CD4-positive, alpha-beta T cell (primary cell): Measurements from ENCODE around the gene ETS2. TPM values are rescaled to one million over a fixed set of nuclear protein-coding genes. Genes with fewer than 3 reads are reported as not detected.

ENCODE experiments used
- ATAC-seq: fragments of 200-7000 bp; cut with Tn5 transposase; one replicate; pipeline ENCODE4 v1.10.0; 2022; ENCODE audit warnings: mild to moderate bottlenecking; ENCODE audit not compliant: poor library complexity
- CTCF ChIA-PET: fragments of 350-600 bp; sonication (Branson Sonifier 250); formaldehyde crosslinking; loops from one replicate; lab custom pipeline; 2021; ENCODE audit warnings: antibody characterized with exemption, inconsistent platforms; lab: Charles Lee
- POLR2A ChIA-PET: fragments of 350-600 bp; sonication (Branson Sonifier 250); formaldehyde crosslinking; loops from one replicate; lab custom pipeline; 2021; ENCODE audit warnings: antibody characterized with exemption, inconsistent platforms; lab: Charles Lee
- DNase-seq, 14 experiments: peaks; one replicate each; pipeline ENCODE4 v3.0.0-alpha.2; 2013 to 2020; ENCODE audit warnings: mixed read lengths in 2 of 14
- H3K27ac ChIP-seq, 2 donors: one replicate each; pipeline versions ENCODE4 v1.5.1 to v1.7.0; 2013; ENCODE audit warnings: low read length in 2 of 2, low read depth in 1 of 2, mild to moderate bottlenecking in 1 of 2
- H3K27me3 ChIP-seq, 2 experiments: 1 replicate in 1 of 2; 2 replicates in 1 of 2; pipeline versions ENCODE4 v1.6.1 to v1.7.0; 2013; ENCODE audit warnings: low read length in 2 of 2, control low read depth in 1 of 2, mild to moderate bottlenecking in 1 of 2, moderate library complexity in 1 of 2; ENCODE audit not compliant: insufficient read depth in 2 of 2, control insufficient read depth in 1 of 2
- H3K36me3 ChIP-seq: one replicate; pipeline ENCODE4 v1.6.1; 2013; ENCODE audit warnings: low read length, control low read depth; ENCODE audit not compliant: insufficient read depth
- H3K4me1 ChIP-seq: one replicate; pipeline ENCODE4 v1.6.1; 2013; ENCODE audit warnings: low read length, control low read depth; ENCODE audit not compliant: insufficient read depth
- H3K4me3 ChIP-seq: one replicate; pipeline ENCODE4 v1.5.1; 2013; ENCODE audit warnings: mild to moderate bottlenecking, low read length, moderate library complexity
- H3K9me3 ChIP-seq, 2 experiments: 1 replicate in 1 of 2; 2 replicates in 1 of 2; pipeline versions ENCODE4 v1.6.1 to v1.7.0; 2013; ENCODE audit warnings: low read length in 2 of 2, mild to moderate bottlenecking in 2 of 2, control low read depth in 1 of 2, moderate library complexity in 1 of 2; ENCODE audit not compliant: control insufficient read depth in 1 of 2, insufficient read depth in 1 of 2
- H3K27ac Mint-ChIP-seq: one replicate; pipeline ENCODE4 v1.8.0; 2020; ENCODE audit warnings: mixed read lengths
- H3K27me3 Mint-ChIP-seq: one replicate; pipeline ENCODE4 v1.8.0; 2021; ENCODE audit warnings: mixed read lengths
- H3K36me3 Mint-ChIP-seq: one replicate; pipeline ENCODE4 v1.8.0; 2021; ENCODE audit warnings: low read depth, mixed read lengths
- H3K4me1 Mint-ChIP-seq: one replicate; pipeline ENCODE4 v1.8.0; 2021; ENCODE audit warnings: low read depth, mixed read lengths
- H3K4me3 Mint-ChIP-seq: one replicate; pipeline ENCODE4 v1.8.0; 2020; ENCODE audit warnings: mild to moderate bottlenecking, mixed read lengths
- H3K9me3 Mint-ChIP-seq: one replicate; pipeline ENCODE4 v1.8.0; 2020; ENCODE audit warnings: mixed read lengths
- intact Hi-C, 2 experiments: fragments of 100-400 bp; cut with DNase I in 1 of 2; cut with micrococcal nuclease in 1 of 2; formaldehyde crosslinking; loops; one replicate each; pipeline versions ENCODE4 v1.15.1 to v1.9.0; 2023 to 2025; cut with DNase I, micrococcal nuclease
- total RNA-seq, 174 experiments: library from RNA in 2 of 174; stranded (reverse) in 2 of 174; gene quantifications; one replicate each; pipeline ENCODE4 v1.2.3 and lab custom pipeline; 2021 to 2026
- TF ChIP-seq, protein P1 (sequence below): fragments of 200-600 bp; IDR thresholded peaks from one replicate; pipeline ENCODE4 v1.8.0; 2022; ENCODE audit warnings: antibody characterized with exemption, mild to moderate bottlenecking

ETS2 gene
- total RNA-seq, 2 experiments from 2014 or later: 11.4 to 13.9 TPM

- Histone ChIP-seq H3K27me3 (no peaks in the 10 kb centered on the region), H3K9me3 (no peaks in the 10 kb centered on the region), H3K36me3 (no peaks in the 10 kb centered on the region), H3K27ac (no peak overlapping the region), H3K4me3 (no peak overlapping the region), H3K4me1 (peaks cover 13% of the 10 kb centered on the region)
- intact Hi-C loops: loop anchor here in 1 of 2 experiments (5.0 kb wide), 1 partner anchor 101 kb away; no protein-coding TSS in a partner anchor
- Mint-ChIP-seq H3K4me1 (peaks cover 15% of the 10 kb centered on the region), H3K27me3 (no peaks in the 10 kb centered on the region), H3K4me3 (no peak overlapping the region), H3K36me3 (no peaks in the 10 kb centered on the region), H3K9me3 (no peaks in the 10 kb centered on the region), H3K27ac (no peak overlapping the region)
- ATAC-seq (no peak), DNase-seq (peak in 2 of 14 experiments; percentile 8 to 34)
- ChIA-PET POLR2A (no interaction called here), CTCF (no interaction called here)
- TF ChIP-seq, protein P1, sequence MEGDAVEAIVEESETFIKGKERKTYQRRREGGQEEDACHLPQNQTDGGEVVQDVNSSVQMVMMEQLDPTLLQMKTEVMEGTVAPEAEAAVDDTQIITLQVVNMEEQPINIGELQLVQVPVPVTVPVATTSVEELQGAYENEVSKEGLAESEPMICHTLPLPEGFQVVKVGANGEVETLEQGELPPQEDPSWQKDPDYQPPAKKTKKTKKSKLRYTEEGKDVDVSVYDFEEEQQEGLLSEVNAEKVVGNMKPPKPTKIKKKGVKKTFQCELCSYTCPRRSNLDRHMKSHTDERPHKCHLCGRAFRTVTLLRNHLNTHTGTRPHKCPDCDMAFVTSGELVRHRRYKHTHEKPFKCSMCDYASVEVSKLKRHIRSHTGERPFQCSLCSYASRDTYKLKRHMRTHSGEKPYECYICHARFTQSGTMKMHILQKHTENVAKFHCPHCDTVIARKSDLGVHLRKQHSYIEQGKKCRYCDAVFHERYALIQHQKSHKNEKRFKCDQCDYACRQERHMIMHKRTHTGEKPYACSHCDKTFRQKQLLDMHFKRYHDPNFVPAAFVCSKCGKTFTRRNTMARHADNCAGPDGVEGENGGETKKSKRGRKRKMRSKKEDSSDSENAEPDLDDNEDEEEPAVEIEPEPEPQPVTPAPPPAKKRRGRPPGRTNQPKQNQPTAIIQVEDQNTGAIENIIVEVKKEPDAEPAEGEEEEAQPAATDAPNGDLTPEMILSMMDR: no peak
Measured at GRCh38 chr21:38833117-38833516, 27.4 kb downstream of the ETS2 start.

- ChIA-PET POLR2A (no interaction called here), CTCF (no interaction called here)
- Histone ChIP-seq H3K9me3 (no peaks in the 10 kb centered on the region), H3K27me3 (no peaks in the 10 kb centered on the region), H3K36me3 (no peaks in the 10 kb centered on the region), H3K4me1 (peaks cover 13% of the 10 kb centered on the region), H3K4me3 (no peak overlapping the region), H3K27ac (no peak overlapping the region)
- ATAC-seq (no peak), DNase-seq (no peak)
- Mint-ChIP-seq H3K27me3 (no peaks in the 10 kb centered on the region), H3K9me3 (no peaks in the 10 kb centered on the region), H3K36me3 (no peaks in the 10 kb centered on the region), H3K4me1 (peaks cover 15% of the 10 kb centered on the region), H3K4me3 (no peak overlapping the region), H3K27ac (no peak overlapping the region)
- TF ChIP-seq, protein P1: no peak
- intact Hi-C loops: loop anchor here in 1 of 2 experiments (5.0 kb wide), 1 partner anchor 102 kb away; no protein-coding TSS in a partner anchor
Measured at GRCh38 chr21:38834725-38835124, 29.0 kb downstream of the ETS2 start.

GRCh38 chr21:38837806-38838461 lies 32.2 kb downstream of the ETS2 start:
- Histone ChIP-seq H3K36me3 (no peaks in the 10 kb centered on the region), H3K4me3 (no peak overlapping the region), H3K9me3 (no peaks in the 10 kb centered on the region), H3K27me3 (no peaks in the 10 kb centered on the region), H3K27ac (no peak overlapping the region), H3K4me1 (no peaks in the 10 kb centered on the region)
- DNase-seq: no peak
- H3K27me3 Mint-ChIP-seq: no peaks in the 10 kb centered on the region
- H3K9me3 Mint-ChIP-seq: no peaks in the 10 kb centered on the region
- no peaks in the 10 kb centered on the region for H3K4me1 Mint-ChIP-seq
- H3K27ac Mint-ChIP-seq: no peak overlapping the region
- H3K4me3 Mint-ChIP-seq: no peak overlapping the region
- no peak for ATAC-seq
- no peaks in the 10 kb centered on the region for H3K36me3 Mint-ChIP-seq
- POLR2A ChIA-PET: no interaction called here
- intact Hi-C loops: no loop called here
- CTCF ChIA-PET: no interaction called here
- TF ChIP-seq, protein P1: no peak
